Colonic mucosa (tissue), 4 donors: ENCODE results near the gene GALNS. TPM values are rescaled to one million over a fixed set of nuclear protein-coding genes. Genes with fewer than 3 reads are reported as not detected.

ENCODE experiments used
- DNase-seq: peaks from one replicate; pipeline ENCODE4 v3.0.0-alpha.2; 2020
- H3K27ac ChIP-seq: fragments of 200-600 bp; one replicate; pipeline ENCODE4 v1.8.0; 2021
- H3K27me3 ChIP-seq: fragments of 200-600 bp; one replicate; pipeline ENCODE4 v1.8.0; 2021
- H3K36me3 ChIP-seq: fragments of 200-600 bp; one replicate; pipeline ENCODE4 v1.8.0; 2021
- H3K4me1 ChIP-seq: fragments of 200-600 bp; one replicate; pipeline ENCODE4 v1.8.0; 2021; ENCODE audit warnings: mild to moderate bottlenecking
- H3K4me3 ChIP-seq: fragments of 200-600 bp; one replicate; pipeline ENCODE4 v1.8.0; 2021
- H3K9ac ChIP-seq, 2 donors: one replicate each; pipeline ENCODE4 v1.7.0; 2013; ENCODE audit warnings: control low read depth in 2 of 2, low read depth in 2 of 2, low read length in 2 of 2
- H3K9me3 ChIP-seq: fragments of 200-600 bp; one replicate; pipeline ENCODE4 v1.8.0; 2021
- intact Hi-C: fragments of 100-400 bp; cut with DNase I; formaldehyde crosslinking; loops from one replicate; pipeline ENCODE4 v1.14.1; 2022
- total RNA-seq, 2 donors: library from RNA; stranded (reverse); fragmentation: NEBNext Ultra II Directional in 1 of 2; extraction: Animal tissue kit (Norgen Biotek cat#: 25700) in 1 of 2; gene quantifications; one replicate each; pipeline ENCODE4 v1.2.1, GENCODE V29; 2021
- TF ChIP-seq, protein P1 (sequence below): fragments of 200-600 bp; IDR thresholded peaks from one replicate; pipeline ENCODE4 v1.8.0; 2022; ENCODE audit warnings: antibody characterized with exemption, mild to moderate bottlenecking
- donor health status: healthy.
- donor health status: DM: no; HTN: no; CAD: no.
- donor health status: DM: no; HTN: no; CAD: no.

Gene GALNS
- total RNA-seq, 2 donors from 2014 or later: 22.8 to 44.5 TPM

- DNase-seq: no peak
- Histone ChIP-seq H3K4me1 (no peaks in the 10 kb centered on the region), H3K4me3 (no peak overlapping the region), H3K9ac (no peak overlapping the region), H3K9me3 (no peaks in the 10 kb centered on the region), H3K36me3 (no peaks in the 10 kb centered on the region), H3K27ac (no peak overlapping the region), H3K27me3 (no peaks in the 10 kb centered on the region)
- intact Hi-C loops: no loop called here
- TF ChIP-seq, protein P1, sequence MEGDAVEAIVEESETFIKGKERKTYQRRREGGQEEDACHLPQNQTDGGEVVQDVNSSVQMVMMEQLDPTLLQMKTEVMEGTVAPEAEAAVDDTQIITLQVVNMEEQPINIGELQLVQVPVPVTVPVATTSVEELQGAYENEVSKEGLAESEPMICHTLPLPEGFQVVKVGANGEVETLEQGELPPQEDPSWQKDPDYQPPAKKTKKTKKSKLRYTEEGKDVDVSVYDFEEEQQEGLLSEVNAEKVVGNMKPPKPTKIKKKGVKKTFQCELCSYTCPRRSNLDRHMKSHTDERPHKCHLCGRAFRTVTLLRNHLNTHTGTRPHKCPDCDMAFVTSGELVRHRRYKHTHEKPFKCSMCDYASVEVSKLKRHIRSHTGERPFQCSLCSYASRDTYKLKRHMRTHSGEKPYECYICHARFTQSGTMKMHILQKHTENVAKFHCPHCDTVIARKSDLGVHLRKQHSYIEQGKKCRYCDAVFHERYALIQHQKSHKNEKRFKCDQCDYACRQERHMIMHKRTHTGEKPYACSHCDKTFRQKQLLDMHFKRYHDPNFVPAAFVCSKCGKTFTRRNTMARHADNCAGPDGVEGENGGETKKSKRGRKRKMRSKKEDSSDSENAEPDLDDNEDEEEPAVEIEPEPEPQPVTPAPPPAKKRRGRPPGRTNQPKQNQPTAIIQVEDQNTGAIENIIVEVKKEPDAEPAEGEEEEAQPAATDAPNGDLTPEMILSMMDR: no peak
Measured at GRCh38 chr16:88821168-88821850, 35.4 kb downstream of the GALNS start.

DNA sequence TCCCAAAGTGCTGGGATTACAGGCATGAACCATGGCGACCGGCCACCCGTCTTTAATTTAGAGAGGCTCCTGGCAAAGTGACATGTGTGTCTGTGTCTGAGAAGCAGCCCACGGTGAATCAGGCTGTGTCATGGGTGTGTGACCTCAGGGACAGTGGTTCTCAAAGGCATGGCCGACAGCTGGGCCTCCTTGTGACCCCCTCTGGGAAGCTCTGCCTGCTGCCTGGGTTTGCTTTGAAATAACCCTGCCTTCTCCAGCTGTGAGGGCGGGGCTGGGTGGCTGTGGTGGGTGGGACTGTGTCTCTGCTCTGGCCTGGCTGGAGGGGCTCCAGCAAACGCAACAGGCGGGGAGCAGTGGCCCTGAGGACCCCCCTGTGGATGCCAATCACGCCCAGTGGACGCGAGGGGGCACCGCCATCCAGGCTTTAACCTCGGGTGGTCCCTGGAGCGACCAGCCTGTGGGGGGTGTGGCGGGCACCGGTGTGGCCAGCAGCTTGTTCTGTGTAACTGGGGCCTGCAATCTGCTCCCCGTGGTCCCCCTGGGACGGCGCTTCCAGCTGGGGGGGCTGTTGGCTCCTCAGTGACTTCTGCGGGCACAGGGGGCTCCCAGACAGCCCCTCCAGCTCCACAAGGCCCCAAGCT lies 36.2 kb downstream of the GALNS start:
- intact Hi-C loops: no loop called here
- Histone ChIP-seq H3K4me1 (no peaks in the 10 kb centered on the region), H3K27me3 (no peaks in the 10 kb centered on the region), H3K9me3 (no peaks in the 10 kb centered on the region), H3K27ac (no peak overlapping the region), H3K9ac (no peak overlapping the region), H3K4me3 (no peak overlapping the region), H3K36me3 (no peaks in the 10 kb centered on the region)
- TF ChIP-seq, protein P1: no peak
- DNase-seq: no peak

DNA sequence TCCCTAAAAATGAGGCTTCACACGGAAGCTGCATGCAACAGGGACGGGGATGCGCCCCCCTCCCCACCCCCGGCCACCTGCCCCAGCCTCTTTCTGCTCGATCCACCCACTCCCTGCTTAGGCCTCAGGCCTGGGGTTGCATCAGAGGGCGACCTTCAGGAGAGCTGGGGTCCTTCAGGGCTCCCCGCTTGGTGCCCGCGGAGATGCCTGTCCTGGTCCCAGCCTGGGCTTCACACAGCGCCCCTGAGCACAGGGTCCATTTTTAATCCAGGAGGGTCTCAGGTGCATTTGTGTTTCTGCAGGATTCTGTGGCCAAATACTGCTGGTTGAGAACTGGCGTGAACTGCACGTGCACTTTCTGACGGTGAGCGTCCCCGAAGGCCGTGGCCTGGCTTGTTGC lies 37.6 kb downstream of the GALNS start:
- H3K4me1 ChIP-seq: no peaks in the 10 kb centered on the region
- H3K36me3 ChIP-seq: no peaks in the 10 kb centered on the region
- no peaks in the 10 kb centered on the region for H3K9me3 ChIP-seq
- no peak overlapping the region for H3K27ac ChIP-seq
- H3K27me3 ChIP-seq: no peaks in the 10 kb centered on the region
- TF ChIP-seq, protein P1: no peak
- H3K9ac ChIP-seq: no peak overlapping the region
- intact Hi-C loops: no loop called here
- no peak overlapping the region for H3K4me3 ChIP-seq
- no peak for DNase-seq

- DNase-seq: no peak
- H3K36me3 ChIP-seq: no peaks in the 10 kb centered on the region
- no peak overlapping the region for H3K27ac ChIP-seq
- no peak overlapping the region for H3K9ac ChIP-seq
- no peaks in the 10 kb centered on the region for H3K9me3 ChIP-seq
- H3K4me1 ChIP-seq: no peaks in the 10 kb centered on the region
- no peaks in the 10 kb centered on the region for H3K27me3 ChIP-seq
- no peak overlapping the region for H3K4me3 ChIP-seq
- intact Hi-C loops: no loop called here
- TF ChIP-seq, protein P1: no peak
Measured at GRCh38 chr16:88818575-88818874, 38.2 kb downstream of the GALNS start.

DNA sequence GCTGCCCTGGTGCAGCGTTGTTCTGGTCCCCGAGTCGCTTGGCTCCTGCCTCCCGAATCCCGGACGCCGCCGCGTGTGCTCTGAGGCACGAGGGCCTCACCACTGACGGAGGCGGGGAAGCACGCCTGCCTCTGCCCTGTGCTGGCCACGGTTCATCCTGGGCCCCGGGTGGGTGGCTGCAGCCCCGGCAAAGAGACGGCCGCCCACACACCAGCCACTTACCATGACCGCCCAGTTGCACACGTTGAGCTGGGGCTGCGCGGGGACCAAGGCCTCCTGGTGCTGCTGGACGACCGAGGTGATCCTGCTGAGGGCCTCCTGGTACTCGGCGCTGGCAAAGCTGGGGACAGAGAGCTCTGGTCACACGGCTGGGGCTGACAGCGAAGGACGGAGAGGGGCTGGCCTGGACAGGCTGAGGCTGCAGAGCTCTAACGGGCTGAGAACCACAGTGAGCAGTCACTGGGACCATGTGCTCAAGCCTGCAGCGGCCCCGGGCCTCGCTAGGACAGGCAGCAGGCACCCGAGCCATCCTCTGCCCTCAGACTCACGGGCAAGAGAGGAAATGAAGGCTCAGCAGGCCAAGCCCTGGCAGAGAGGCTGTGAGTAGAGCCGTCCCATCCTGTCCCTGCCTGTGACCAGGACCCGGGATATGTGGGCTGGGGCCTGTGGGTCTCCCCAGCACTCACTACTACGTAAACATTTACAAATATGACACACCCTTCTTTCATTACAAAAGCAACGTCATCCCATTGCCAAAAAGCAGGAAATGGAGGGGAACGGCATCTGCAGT lies 38.8 kb downstream of the GALNS start:
- Histone ChIP-seq H3K9me3 (no peaks in the 10 kb centered on the region), H3K4me1 (no peaks in the 10 kb centered on the region), H3K4me3 (no peak overlapping the region), H3K27ac (no peak overlapping the region), H3K27me3 (no peaks in the 10 kb centered on the region), H3K36me3 (no peaks in the 10 kb centered on the region), H3K9ac (no peak overlapping the region)
- no peak for DNase-seq
- intact Hi-C loops: no loop called here
- TF ChIP-seq, protein P1: no peak
